Suprapubic skin (tissue), 3 donors: Measurements from ENCODE around the gene NFATC2.

Experiments
- CTCF ChIP-seq, 2 donors: fragments of 200-600 bp in 1 of 2; fragments of 450-650 bp in 1 of 2; sonication (generic) in 1 of 2; IDR thresholded peaks; one replicate each; pipeline ENCODE4 v1.5.1; 2016 to 2019; ENCODE audit warnings: antibody characterized with exemption in 2 of 2, mild to moderate bottlenecking in 1 of 2, moderate library complexity in 1 of 2
- POLR2A ChIP-seq, 2 donors: fragments of 450-650 bp; IDR thresholded peaks; one replicate each; pipeline ENCODE4 v1.6.1; 2017; ENCODE audit warnings: antibody characterized with exemption in 2 of 2, mild to moderate bottlenecking in 2 of 2, moderate library complexity in 2 of 2

GRCh38 chr20:51450221-51450712, 92.3 kb downstream of the NFATC2 start:
- no peak for TF ChIP-seq CTCF (IDR thresholded peaks at IDR 0.05)
- no peak for TF ChIP-seq POLR2A (IDR thresholded peaks at IDR 0.05)
